Ammon's horn (tissue), 1 donor: ENCODE measurements around the gene CAPSL.
A peak's percentile ranks its signal among the peaks of the same experiment; 100 is the strongest.
"Not testable (repeated sequence)": the region's sequence is repeated elsewhere in the genome, so short reads cannot be mapped to it uniquely, and the experiment has no call there.

Source experiments
- DNase-seq: peaks from one replicate; pipeline ENCODE4 v3.0.0-alpha.2; 2016; ENCODE audit warnings: low spot score

Gene CAPSL

GRCh38 chr5:35938568-35939227 is at the start of gene CAPSL:
TSS of gene CAPSL (minus strand) at chr5:35938622. CDS start at chr5:35921120, 17,502 bp downstream.
- DNase-seq, result peak; percentile 74

DNA sequence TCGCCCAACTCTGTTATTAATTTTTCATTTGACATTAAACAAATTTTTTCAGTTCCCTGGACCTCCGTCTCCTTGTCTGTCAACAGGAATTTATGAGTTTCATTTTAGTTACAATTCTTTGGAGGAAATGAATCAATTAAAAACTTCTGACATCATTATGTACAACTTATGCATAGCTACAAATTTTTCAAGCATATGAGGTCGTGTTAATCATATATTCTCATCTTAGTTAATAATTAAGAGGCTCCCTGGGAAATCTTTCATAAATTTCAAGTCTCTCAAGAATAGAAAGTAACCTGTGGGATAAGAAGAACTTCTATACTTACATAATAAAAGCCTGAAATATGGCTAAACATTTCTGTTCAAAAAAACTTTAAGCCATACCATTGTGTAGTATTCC is 49.4 kb upstream of the CAPSL start:
- DNase-seq, result no peak

DNA sequence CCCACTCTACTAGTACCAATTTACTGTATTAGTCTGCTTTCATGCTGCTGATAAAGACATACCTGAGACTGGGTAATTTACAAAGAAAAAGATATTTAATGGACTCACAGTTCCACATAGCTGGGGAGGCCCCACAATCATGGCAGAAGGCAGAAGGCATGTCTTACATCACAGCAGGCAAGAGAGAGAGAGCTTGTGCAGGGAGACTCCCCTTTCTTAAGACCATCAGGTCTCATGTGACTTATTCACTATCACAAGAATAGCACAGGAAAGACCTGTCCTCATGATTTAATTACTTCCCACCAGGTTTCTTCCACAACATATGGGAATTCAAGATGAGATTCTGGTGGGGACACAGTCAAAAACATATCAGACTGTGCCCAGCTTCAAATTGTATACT is 41.3 kb upstream of the CAPSL start:
- DNase-seq, result no peak

- not testable (repeated sequence) for DNase-seq
These were observed 38.4 kb upstream of the CAPSL start for GRCh38 chr5:35976859-35977258.

DNA sequence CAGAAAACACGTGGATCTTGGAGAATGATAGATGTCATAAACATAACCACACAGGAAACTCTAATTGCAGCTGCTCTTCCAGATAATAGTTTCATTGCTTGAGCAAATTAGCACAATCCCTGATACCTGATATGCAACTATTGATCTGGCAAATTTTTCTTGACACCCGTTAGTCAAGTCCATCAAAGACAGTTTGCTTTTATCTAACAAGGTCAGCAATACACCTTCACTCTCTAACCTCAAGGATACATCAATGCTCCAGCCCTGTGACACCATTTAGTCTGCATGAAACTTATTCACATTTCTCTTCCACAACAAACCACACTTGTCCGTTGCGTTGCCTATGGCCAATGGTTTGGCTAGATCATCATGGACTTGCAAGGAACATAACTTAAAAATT is 36.1 kb upstream of the CAPSL start:
- DNase-seq, result no peak

DNA sequence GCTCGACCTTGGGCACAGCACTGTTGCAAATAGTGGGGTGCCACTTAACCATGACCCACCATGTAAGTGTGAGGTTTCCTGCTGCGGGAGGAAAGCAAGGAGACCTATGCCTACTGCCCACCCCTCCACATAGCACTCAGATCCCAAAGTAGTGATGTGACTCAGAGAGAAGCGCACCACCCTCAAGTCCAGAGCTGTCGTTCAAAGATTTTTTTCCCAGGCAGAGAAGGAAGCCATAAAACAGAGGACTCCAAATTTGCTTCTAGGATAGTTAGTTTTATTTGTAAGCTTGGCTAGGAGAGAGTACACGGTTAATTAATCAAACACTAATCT is 33.4 kb upstream of the CAPSL start:
- DNase-seq, result no peak

DNA sequence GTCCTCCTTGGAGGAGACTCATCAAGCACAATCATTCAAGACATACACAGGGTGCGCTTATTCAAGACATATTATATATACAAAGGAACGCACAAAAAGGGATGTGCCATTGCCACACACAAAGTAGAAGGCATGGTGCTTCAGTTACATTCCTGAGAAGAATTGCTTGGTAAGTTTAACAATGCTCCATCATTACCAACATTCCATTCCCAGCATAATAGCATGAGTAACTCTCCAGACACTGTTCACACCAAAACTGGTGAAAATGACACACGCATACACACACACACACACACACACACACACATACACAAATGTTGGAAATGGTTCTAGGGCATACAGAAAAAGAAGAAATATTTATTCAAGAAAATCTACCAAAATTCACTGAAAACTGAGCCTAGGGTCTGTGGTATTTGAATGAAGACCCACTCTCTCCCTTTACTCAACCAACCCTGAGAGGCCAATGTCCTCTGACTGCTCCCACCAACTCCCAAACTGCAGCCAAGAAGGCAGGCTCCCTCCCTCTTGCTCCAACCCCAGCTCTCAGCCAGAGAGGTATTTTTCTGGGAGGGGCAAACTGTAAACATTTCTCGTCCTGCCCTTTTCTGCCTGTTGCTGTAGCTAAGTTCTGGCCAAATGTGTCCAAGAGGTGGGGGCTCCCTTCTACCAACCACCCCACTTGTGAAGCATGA is 32.9 kb upstream of the CAPSL start:
- no peak for DNase-seq

DNA sequence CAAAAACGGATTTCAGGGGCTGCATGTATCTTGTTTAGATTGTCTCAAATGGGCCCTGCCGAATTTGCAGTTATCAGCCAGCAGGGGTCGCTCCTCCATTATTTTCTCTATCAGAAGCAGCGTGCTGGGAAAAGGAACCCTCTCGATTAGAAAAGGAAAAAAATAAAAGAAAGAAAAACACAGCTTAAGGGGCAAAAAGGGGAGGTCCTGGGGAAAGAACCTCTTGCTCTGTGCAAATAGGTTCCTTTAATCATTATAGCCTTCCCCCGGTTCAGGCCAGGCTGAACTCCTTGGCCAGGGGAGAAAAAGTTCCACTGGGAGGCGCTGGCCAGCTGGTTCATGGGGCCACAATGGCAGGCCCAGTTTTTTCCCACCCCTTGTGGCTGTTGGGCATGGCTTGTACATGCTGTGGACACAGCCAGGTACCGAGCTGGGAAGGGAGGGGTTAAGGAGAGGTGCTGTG is 25.0 kb upstream of the CAPSL start:
- DNase-seq, result no peak

- no peak for DNase-seq
These were observed 21.9 kb upstream of the CAPSL start for GRCh38 chr5:35960328-35960727.

GRCh38 chr5:35956429-35956828 is 18.0 kb upstream of the CAPSL start:
- no peak for DNase-seq

DNA sequence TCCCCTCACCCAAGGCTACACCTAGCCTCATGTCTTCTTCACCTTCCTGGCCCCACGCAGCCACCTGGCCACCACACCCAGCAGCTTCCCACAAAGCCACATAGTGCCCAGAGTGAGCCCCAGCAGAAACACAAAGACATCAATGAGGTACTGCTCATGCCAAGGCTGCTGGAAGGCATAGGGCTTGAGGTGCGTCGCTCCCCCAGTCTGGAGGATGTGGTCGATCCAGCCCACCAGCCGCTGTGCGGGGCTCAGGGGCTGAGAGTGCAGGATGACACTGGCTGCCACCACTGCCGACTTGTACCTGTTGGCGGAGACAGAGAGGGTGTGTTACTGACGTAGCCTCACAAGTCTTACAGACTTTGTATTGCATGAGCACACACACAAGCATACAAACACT is 15.8 kb upstream of the CAPSL start:
- no peak for DNase-seq

DNA sequence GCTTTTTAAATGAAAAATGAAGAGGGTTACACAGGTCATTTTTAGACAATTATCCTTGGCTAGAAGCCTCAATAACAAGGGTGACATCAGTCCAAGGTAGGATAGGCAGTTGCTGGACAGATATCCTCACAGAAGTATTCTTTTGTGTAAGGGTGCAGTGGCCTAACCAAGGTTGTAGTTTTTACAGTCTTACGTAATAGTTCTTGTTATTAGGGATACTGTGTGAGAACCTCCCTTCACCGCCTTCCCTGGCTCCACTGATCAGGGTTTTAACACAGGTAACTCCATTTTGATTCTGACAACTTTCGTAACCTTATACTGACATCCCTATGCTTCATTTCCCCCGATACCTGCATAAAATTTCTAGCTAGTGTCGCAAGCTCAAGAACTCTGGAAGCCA is 8.7 kb upstream of the CAPSL start:
- DNase-seq, result no peak

DNA sequence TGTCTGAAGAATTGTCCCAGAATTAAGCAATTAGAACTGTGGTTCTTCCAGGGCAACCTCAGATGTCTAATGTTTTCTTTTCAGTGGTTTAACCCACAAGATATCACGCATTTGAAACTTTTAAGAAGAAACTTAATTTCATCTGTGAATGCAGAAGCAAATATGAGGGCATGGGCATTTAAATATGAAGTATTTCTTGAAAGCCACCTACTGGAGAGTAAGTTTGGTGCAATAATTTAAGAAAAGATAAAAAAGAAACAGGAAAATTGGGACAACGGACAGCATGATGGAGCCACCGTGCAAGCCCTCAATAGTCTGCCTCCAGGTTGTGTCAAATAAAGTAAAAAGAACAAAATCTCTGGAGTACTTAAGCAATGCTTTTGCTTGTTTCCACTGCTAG is 1.2 kb upstream of the CAPSL start:
- no peak for DNase-seq

GRCh38 chr5:35926389-35927051 is 11.9 kb downstream of the CAPSL start:
- peak; percentile 82 for DNase-seq

- DNase-seq, result peak; percentile 87
These were observed 13.3 kb downstream of the CAPSL start for GRCh38 chr5:35924950-35925722.

GRCh38 chr5:35924122-35924949 is 14.1 kb downstream of the CAPSL start:
- DNase-seq, result no peak

DNA sequence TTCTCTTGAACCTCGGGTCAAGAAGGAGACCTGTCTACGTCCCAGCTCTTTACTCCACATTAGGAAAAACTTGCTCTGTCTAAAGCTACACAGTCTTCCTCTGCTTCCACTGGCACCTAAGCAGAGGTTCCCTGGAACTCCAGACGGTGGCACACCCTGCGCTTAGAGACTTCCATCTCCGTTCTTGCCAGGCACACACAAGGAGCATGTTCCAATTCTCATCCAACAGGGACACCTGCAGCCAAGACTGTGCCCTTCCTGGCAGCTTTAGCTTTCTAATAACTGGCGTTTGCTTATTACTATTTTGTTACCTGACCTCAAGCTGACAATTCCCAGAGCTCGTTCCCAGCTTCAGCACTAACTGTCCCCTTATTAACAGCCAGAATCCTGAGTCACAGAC is 16.0 kb downstream of the CAPSL start:
- no peak for DNase-seq

GRCh38 chr5:35921930-35922329 is 16.5 kb downstream of the CAPSL start:
- DNase-seq, result no peak

- DNase-seq, result no peak
These were observed 17.5 kb downstream of the CAPSL start for GRCh38 chr5:35920890-35921289.

DNA sequence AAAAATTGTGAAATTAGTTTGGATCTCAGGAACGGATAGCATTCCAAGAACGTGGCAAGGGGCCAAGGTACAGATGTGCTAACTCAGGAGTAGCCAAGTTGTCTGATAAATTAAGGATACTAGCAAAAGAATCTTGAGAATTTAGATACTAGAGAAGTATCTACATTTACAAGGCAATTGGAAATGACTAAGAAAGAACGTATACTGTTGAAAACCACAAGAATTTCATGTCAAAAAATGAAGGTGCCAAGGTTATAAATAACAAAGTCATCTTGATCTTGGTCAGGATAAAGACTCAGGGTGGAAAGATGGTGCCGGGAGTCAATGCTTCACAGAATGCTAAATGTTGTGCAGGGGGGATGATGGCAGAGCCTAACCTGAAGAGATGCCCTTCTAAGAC is 19.2 kb downstream of the CAPSL start:
- DNase-seq, result no peak

DNA sequence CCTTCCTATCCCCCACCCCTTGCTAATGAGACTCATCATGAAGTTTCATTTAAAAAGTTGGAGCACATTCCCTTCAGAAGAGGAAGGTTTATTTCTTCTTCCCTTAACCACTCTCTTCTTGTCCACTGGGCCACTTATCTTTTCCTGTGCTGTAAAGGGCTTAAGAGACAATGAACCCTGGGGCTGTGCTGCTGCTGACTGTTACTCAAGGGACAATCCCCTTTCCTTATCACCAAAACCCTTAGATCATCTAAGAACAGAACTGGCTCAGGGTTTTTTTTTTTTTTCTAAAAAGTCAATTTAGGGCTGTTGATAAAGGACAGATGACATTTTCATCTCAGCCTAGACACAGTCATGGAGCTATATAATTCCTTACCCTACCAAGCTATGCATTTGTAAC is 29.6 kb downstream of the CAPSL start:
- no peak for DNase-seq

GRCh38 chr5:35908228-35908627 is 30.2 kb downstream of the CAPSL start:
- DNase-seq, result no peak
